Endothelial cell of umbilical vein (primary cell): Measurements from ENCODE around the gene TRIM56. TPM values are rescaled to one million over a fixed set of nuclear protein-coding genes. Genes with fewer than 3 reads are reported as not detected.

Experiments
- BruUV-seq: library from RNA; stranded (reverse); fragments of 400-500 nt; replicated peaks from 2 replicates; lab custom pipeline; 2021; lab: Mats Ljungman, UMichigan
- CTCF ChIA-PET: fragments of 300-600, 350-600 bp; sonication (Branson Sonifier 250); formaldehyde crosslinking; loops from one replicate; lab custom pipeline; 2021; ENCODE audit warnings: antibody characterized with exemption, inconsistent platforms; lab: Charles Lee
- POLR2A ChIA-PET: fragments of 300-600, 350-600 bp; sonication (Branson Sonifier 250); formaldehyde crosslinking; loops from one replicate; lab custom pipeline; 2021; ENCODE audit warnings: antibody characterized with exemption, inconsistent platforms; lab: Charles Lee
- DNase-seq: peaks from one replicate; pipeline ENCODE4 v3.0.0-alpha.2; 2011; ENCODE audit warnings: low read depth, low spot score
- FAIRE-seq: peaks from 2 replicates; lab custom pipeline; 2011; peaks lifted over from hg19 to GRCh38; lab: Jason Lieb, UNC
- H2AFZ ChIP-seq: 2 replicates; pipeline ENCODE4 v1.6.0; 2012; ENCODE audit warnings: low read depth, low read length, control low read depth, inconsistent platforms
- H3K27ac ChIP-seq: 2 replicates; pipeline ENCODE4 v1.5.1; 2011; ENCODE audit warnings: low read depth, mild to moderate bottlenecking, control low read depth, low read length, moderate library complexity; ENCODE audit not compliant: insufficient read depth
- H3K27me3 ChIP-seq, 2 experiments: 2 replicates each; pipeline versions ENCODE4 v1.6.0 to v1.6.1; 2011; ENCODE audit warnings: low read length in 2 of 2, mixed read lengths in 1 of 2; ENCODE audit not compliant: control insufficient read depth in 2 of 2, insufficient read depth in 2 of 2
- H3K36me3 ChIP-seq, 2 experiments: 2 replicates in 1 of 2; 3 replicates in 1 of 2; pipeline ENCODE4 v1.5.1; 2011; ENCODE audit warnings: low read length in 2 of 2, mild to moderate bottlenecking in 1 of 2, moderate library complexity in 1 of 2; ENCODE audit not compliant: control insufficient read depth in 2 of 2, insufficient read depth in 2 of 2; ENCODE audit errors: extremely low read depth in 1 of 2
- H3K4me1 ChIP-seq: 3 replicates; pipeline ENCODE4 v1.5.1; 2011; ENCODE audit warnings: mild to moderate bottlenecking, low read length; ENCODE audit not compliant: control insufficient read depth, insufficient read depth; ENCODE audit errors: extremely low read depth
- H3K4me2 ChIP-seq: 2 replicates; pipeline ENCODE4 v1.6.1; 2011; ENCODE audit warnings: low read length, control low read depth, mixed read lengths; ENCODE audit not compliant: insufficient read depth
- H3K4me3 ChIP-seq, 3 experiments: fragments of 200-600 bp in 1 of 3; sonication (generic), shearing (Covaris generic) in 1 of 3; replicated peaks in 1 of 3; 2 replicates each; pipeline ENCODE4 v1.5.1; 2011 to 2016; ENCODE audit warnings: control low read depth in 3 of 3, low read length in 3 of 3, mild to moderate bottlenecking in 2 of 3, inconsistent platforms in 1 of 3, low read depth in 1 of 3, moderate library complexity in 1 of 3; ENCODE audit not compliant: insufficient read depth in 1 of 3
- H3K79me2 ChIP-seq: 2 replicates; pipeline ENCODE4 v1.6.0; 2012; ENCODE audit warnings: low read length, inconsistent platforms; ENCODE audit not compliant: control insufficient read depth, insufficient read depth
- H3K9ac ChIP-seq: replicated peaks from 2 replicates; pipeline ENCODE3; 2011; ENCODE audit warnings: low read length, control low read depth; ENCODE audit not compliant: insufficient read depth; ENCODE audit errors: extremely low read depth
- H3K9me1 ChIP-seq: replicated peaks from 3 replicates; pipeline ENCODE4 v1.6.0; 2011; ENCODE audit warnings: mild to moderate bottlenecking, low read length; ENCODE audit not compliant: control insufficient read depth, insufficient read depth; ENCODE audit errors: extremely low read depth
- H3K9me3 ChIP-seq: replicated peaks from 2 replicates; pipeline ENCODE4 v1.5.1; 2012; ENCODE audit warnings: low read length, inconsistent platforms; ENCODE audit not compliant: control insufficient read depth, insufficient read depth
- H4K20me1 ChIP-seq: replicated peaks from 2 replicates; pipeline ENCODE3; 2011; ENCODE audit warnings: mild to moderate bottlenecking, low read length; ENCODE audit not compliant: control insufficient read depth, insufficient read depth; ENCODE audit errors: extremely low read depth
- EZH2 ChIP-seq: IDR thresholded peaks from 2 replicates; pipeline ENCODE4 v1.6.1; 2012; ENCODE audit warnings: borderline replicate concordance, low read depth, mild to moderate bottlenecking, moderate library complexity, low read length, inconsistent platforms; ENCODE audit not compliant: severe bottlenecking
- FOS ChIP-seq: IDR thresholded peaks from 2 replicates; pipeline ENCODE4 v1.6.1; 2011; ENCODE audit warnings: mild to moderate bottlenecking, low read length, moderate library complexity, borderline replicate concordance; ENCODE audit not compliant: insufficient read depth
- GATA2 ChIP-seq: IDR thresholded peaks from 2 replicates; pipeline ENCODE4 v1.7.0; 2011; ENCODE audit warnings: low read depth, mild to moderate bottlenecking, moderate library complexity, mixed read lengths, low read length; ENCODE audit not compliant: insufficient read length, insufficient read depth
- JUN ChIP-seq: IDR thresholded peaks from 2 replicates; pipeline ENCODE4 v1.6.1; 2011; ENCODE audit warnings: borderline replicate concordance, low read depth; ENCODE audit not compliant: insufficient read length, insufficient read depth
- MYC ChIP-seq: IDR thresholded peaks from one replicate; pipeline ENCODE4 v1.6.1; 2011; ENCODE audit warnings: mild to moderate bottlenecking, low read depth, low read length
- POLR2A ChIP-seq: IDR thresholded peaks from 2 replicates; pipeline ENCODE4 v1.6.1; 2012; ENCODE audit warnings: low read depth, mild to moderate bottlenecking, control low read depth, low read length
- POLR2AphosphoS5 ChIP-seq: IDR thresholded peaks from 2 replicates; pipeline ENCODE4 v1.6.1; 2012; ENCODE audit warnings: low read depth, mild to moderate bottlenecking, control low read depth, low read length, moderate library complexity; ENCODE audit not compliant: insufficient read depth
- dilution Hi-C: fragments of 300-500 bp; cut with MboI; formaldehyde crosslinking; loops from one replicate; pipeline ENCODE4 v1.15.0; 2019; ENCODE audit warnings: low sequenced_read_pairs; ENCODE audit not compliant: extremely low pct_ligation_motif_present
- intact Hi-C: fragments of 100-400 bp; cut with micrococcal nuclease; formaldehyde crosslinking; loops from one replicate; pipeline ENCODE4 v1.10.0; 2022
- polyA plus RNA-seq, 4 experiments: library from polyadenylated mRNA; depleted of rRNA in 3 of 4; stranded (reverse) in 3 of 4; unstranded in 1 of 4; fragments of >200 nt; gene quantifications; 2 replicates each; pipeline versions ENCODE4 v1.2.1 to v1.2.3, GENCODE V29; 2011 to 2012; ENCODE audit warnings: missing spikeins in 1 of 4
- total RNA-seq: library from RNA; stranded (reverse); gene quantifications from 2 replicates; pipeline ENCODE4 v1.2.3, GENCODE V29; 2021
- TF ChIP-seq, protein P1 (sequence below), 2 donors: IDR thresholded peaks; 1 replicate in 1 of 2; 2 replicates in 1 of 2; pipeline ENCODE4 v1.5.1; 2011; ENCODE audit warnings: low read length in 2 of 2, mild to moderate bottlenecking in 2 of 2, moderate library complexity in 2 of 2, control low read depth in 1 of 2, inconsistent platforms in 1 of 2, low read depth in 1 of 2; ENCODE audit not compliant: insufficient read depth in 1 of 2; ENCODE audit errors: extremely low read depth in 1 of 2
- TF ChIP-seq, protein P2 (sequence below): IDR thresholded peaks from 2 replicates; pipeline ENCODE4 v1.6.1; 2011; ENCODE audit not compliant: insufficient read depth, insufficient read length

The TRIM56 gene
- total and polyA plus RNA-seq, 2 donors (not counting 3 experiments of a cell fraction or from before 2014, with no cell fraction given) = 2.3 to 25.1 TPM

DNA sequence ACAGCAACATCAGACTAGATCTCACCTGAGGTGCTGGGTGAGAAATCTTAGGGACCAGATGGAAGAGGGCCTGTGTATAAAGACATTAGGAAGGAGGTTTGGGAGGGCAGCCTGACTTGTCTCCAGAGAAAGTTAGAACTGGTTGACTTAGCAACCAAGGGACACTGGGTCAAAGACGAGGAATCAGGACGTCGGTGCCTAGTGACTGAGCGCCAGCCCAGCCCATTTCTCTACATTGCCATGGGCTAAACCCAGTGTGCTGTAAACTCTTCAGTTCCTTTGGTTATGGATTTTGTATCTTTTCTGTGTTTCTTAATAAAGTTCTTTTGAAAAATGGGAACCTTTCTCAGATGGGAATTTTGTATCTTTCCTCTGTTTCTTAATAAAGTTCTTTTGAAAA is 12.3 kb downstream of the TRIM56 start:
- intact Hi-C loops (no loop called here), dilution Hi-C loops (no loop called here)
- Histone ChIP-seq H3K4me1 (peaks cover 43% of the 10 kb centered on the region), H4K20me1 (no peaks in the 10 kb centered on the region), H3K4me2 (no peak overlapping the region), H3K9me3 (no peaks in the 10 kb centered on the region), H3K36me3 (no peaks in the 10 kb centered on the region), H3K79me2 (peaks cover 13% of the 10 kb centered on the region), H3K27ac (no peak overlapping the region), H3K9me1 (no peaks in the 10 kb centered on the region), H2AFZ (no peak overlapping the region), H3K4me3 (no peak overlapping the region), H3K9ac (no peak overlapping the region), H3K27me3 (no peaks in the 10 kb centered on the region)
- BruUV-seq = no TSS peak
- FAIRE-seq (no peak), DNase-seq (no peak)
- ChIA-PET POLR2A (interaction anchor here (3.3 kb wide), 1 partner anchor 29 kb away, joined by 26 read pairs; the partner anchor contains the start of gene SERPINE1), CTCF (interaction anchor here (6.1 kb wide), 1 partner anchor 30 kb away, joined by 38 read pairs; the partner anchor contains the start of gene SERPINE1)
- TF ChIP-seq POLR2AphosphoS5 (no peak), FOS (no peak), MYC (no peak), EZH2 (no peak), GATA2 (no peak), POLR2A (no peak), JUN (no peak)
- TF ChIP-seq, protein P1, sequence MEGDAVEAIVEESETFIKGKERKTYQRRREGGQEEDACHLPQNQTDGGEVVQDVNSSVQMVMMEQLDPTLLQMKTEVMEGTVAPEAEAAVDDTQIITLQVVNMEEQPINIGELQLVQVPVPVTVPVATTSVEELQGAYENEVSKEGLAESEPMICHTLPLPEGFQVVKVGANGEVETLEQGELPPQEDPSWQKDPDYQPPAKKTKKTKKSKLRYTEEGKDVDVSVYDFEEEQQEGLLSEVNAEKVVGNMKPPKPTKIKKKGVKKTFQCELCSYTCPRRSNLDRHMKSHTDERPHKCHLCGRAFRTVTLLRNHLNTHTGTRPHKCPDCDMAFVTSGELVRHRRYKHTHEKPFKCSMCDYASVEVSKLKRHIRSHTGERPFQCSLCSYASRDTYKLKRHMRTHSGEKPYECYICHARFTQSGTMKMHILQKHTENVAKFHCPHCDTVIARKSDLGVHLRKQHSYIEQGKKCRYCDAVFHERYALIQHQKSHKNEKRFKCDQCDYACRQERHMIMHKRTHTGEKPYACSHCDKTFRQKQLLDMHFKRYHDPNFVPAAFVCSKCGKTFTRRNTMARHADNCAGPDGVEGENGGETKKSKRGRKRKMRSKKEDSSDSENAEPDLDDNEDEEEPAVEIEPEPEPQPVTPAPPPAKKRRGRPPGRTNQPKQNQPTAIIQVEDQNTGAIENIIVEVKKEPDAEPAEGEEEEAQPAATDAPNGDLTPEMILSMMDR (IDR thresholded peaks at IDR 0.05; ENCODE audit: extremely low read depth in 1 of 2, insufficient read depth in 1 of 2, low read depth in 1 of 2, low read length in 2 of 2) = no peak
- TF ChIP-seq, protein P2, sequence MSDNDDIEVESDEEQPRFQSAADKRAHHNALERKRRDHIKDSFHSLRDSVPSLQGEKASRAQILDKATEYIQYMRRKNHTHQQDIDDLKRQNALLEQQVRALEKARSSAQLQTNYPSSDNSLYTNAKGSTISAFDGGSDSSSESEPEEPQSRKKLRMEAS = no peak
